ENCODE results near the gene UBC.
A peak's percentile ranks its signal among the peaks of the same experiment; 100 is the strongest.

Gene UBC

GRCh38 chr12:124914392-124915238 lies at the start of gene UBC:
Gene UBC (minus strand): TSS chr12:124914650. CDS start chr12:124913771, 879 bp downstream.
- peak; percentile 87 for DNase-seq (ENCODE audit: low spot score)

- DNase-seq (ENCODE audit: low spot score) = no peak
These were observed 48.8 kb upstream of the UBC start for GRCh38 chr12:124963211-124963610.

GRCh38 chr12:124961055-124961454 lies 46.6 kb upstream of the UBC start:
- DNase-seq (ENCODE audit: low spot score) = no peak

- no peak for DNase-seq (ENCODE audit: low spot score)
These were observed 42.1 kb upstream of the UBC start for GRCh38 chr12:124956571-124956970.

GRCh38 chr12:124954771-124955170 lies 40.3 kb upstream of the UBC start:
- DNase-seq (ENCODE audit: low spot score) = no peak

DNA sequence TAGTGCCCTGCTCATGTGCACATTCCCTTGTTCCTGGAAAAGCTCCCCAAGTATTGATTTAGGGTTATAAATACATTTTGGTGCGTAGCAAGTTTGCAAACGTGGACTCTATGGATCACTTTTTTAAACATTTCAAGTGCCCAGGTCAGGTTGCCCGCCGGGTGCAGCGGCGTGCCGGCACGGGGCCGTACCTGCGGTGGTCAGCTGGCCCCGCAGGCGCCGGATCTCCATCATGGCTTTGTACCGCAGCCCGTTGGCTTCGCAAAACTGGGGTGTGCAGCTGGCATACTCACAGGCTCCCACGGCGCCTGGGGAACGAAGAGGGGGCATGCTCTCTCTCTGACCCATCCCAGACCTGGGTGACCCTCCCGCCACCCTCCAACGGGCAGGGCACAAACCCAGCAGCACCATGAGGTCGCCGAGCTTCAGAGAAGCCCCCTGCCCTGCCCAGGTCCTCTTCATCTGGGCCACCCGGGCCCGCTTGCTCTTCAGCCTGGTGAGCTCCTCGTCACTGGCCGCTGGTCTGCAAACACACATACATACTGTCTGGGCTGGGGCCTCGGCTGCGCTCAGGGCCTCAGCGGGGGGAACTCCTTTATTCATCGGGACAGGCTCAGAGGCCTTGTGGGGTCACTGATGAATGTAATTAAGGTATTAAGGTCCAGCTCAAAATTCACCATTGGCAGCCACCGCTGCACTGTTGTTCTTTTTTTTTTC lies 39.4 kb upstream of the UBC start:
- no peak for DNase-seq (ENCODE audit: low spot score)

- no peak for DNase-seq (ENCODE audit: low spot score)
These were observed 38.4 kb upstream of the UBC start for GRCh38 chr12:124952801-124953200.

- no peak for DNase-seq (ENCODE audit: low spot score)
These were observed 37.8 kb upstream of the UBC start for GRCh38 chr12:124952295-124952694.

GRCh38 chr12:124949779-124950728 lies 35.6 kb upstream of the UBC start:
- no peak for DNase-seq (ENCODE audit: low spot score)

GRCh38 chr12:124949066-124949465 lies 34.6 kb upstream of the UBC start:
- DNase-seq (ENCODE audit: low spot score) = no peak

DNA sequence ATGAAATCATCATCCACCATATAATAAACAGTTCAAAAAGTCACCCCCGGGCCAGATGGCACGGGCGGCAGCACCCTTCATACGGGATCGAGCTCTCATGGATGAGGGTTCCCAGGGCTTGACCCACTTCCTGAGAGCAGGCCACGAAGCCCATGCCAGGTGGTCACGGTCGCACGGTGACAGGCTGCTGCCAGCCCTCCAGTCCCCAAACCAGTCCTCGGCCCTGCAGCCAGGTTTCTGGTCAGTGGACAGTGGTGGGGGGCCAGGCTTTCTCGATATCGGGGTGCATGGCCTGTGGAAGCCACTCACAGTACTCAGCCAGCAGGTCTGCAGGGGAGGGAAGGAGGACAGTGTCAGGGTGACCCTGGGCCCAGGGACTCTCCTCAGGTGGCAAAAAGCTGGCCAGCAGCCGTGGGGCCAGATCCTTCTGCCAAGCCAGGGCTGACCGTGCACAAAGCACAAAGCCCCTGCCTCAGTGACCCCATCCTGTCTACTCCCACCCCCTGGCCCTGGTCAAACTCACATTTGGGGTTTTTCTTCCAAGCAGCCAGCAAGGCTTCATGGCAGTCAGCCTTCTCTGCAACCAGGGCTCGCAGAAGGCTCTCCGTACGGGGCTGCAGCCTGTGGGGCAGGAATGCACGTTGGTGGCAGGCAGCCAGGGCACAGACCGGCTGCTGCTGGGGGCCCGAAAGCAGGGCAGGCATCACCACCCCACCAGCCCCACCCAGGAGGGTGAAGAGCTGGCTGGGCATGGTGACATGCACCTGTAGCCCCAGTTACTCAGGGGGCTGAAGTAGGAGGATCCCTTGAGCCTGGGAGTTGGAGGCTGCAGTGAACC lies 33.3 kb upstream of the UBC start:
- DNase-seq (ENCODE audit: low spot score) = peak; percentile 40

DNA sequence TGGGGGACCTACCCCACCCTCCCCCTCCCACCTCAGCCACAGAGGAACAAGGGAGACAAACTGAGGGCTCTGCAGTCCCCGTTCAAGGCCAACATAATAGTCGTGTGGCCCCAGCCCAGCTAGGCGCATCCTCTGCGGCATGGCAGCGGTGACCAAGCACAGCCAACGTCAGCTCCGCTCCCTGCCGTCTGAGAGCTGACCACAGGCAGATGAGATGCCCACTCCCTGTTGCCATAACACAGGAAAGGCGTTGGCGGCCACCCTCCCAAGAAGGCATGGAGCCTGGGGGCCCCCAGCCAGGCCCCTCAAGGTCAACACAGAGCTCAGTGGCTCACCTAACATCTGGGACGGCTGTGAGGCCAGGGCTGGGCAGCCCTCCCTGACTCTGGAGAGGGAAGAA lies 32.6 kb upstream of the UBC start:
- DNase-seq (ENCODE audit: low spot score) = no peak

- no peak for DNase-seq (ENCODE audit: low spot score)
These were observed 32.0 kb upstream of the UBC start for GRCh38 chr12:124946447-124946793.

DNA sequence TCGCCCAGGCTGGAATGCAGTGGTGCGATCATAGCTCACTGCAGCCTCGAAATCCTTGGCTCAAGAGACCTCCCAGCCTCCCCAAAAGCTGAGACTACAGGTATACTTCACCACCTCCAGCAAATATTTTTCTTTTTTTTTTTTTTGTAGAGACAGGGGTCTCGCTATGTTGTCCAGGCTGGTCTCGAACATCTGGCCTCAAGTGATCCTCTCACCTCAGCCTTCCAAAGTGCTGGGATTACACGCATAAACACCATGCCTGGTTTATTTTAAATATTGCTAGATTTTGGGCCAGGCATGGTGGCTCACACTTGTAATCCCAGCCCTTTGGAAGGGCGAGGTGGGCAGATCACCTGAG lies 26.7 kb upstream of the UBC start:
- DNase-seq (ENCODE audit: low spot score) = no peak

DNA sequence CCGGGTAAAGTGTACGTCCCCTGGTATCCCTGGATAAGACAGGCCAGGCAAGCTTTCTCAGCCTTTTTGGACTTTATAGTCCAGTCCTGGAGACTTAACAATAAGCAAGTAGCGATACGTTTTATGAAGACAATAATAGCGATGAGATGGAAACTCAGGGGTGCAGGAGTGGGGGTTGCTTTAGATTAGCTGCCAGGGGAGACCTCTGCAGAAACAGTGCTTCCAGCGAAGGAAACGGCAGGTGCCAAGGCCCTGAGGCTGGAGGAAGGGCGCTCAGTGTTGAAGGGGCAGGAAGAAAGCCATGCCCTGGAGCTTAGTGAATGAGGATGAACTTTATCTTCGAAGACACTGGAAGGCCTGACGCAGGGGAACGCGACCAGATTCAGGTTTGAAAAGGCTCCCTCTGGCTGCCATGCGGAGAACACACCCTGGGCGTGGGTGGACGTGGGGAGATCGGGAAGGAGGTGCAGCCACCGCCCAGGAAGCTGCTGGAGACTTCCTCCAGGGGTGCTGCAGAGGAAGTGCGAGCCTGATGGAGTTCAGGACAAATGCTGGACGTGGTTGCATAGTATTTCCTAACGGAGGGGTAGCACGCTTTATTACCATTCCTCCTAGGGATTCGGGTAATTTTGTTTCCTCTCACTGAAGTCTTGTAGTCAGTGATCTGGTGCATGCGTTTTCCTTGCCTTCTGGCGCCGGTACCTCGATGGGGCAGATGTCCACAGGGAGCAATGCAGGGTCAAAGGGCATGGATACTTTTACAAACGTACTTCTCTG lies 26.1 kb upstream of the UBC start:
- peak; percentile 91 for DNase-seq (ENCODE audit: low spot score)

- no peak for DNase-seq (ENCODE audit: low spot score)
These were observed 25.6 kb upstream of the UBC start for GRCh38 chr12:124940143-124940392.

DNA sequence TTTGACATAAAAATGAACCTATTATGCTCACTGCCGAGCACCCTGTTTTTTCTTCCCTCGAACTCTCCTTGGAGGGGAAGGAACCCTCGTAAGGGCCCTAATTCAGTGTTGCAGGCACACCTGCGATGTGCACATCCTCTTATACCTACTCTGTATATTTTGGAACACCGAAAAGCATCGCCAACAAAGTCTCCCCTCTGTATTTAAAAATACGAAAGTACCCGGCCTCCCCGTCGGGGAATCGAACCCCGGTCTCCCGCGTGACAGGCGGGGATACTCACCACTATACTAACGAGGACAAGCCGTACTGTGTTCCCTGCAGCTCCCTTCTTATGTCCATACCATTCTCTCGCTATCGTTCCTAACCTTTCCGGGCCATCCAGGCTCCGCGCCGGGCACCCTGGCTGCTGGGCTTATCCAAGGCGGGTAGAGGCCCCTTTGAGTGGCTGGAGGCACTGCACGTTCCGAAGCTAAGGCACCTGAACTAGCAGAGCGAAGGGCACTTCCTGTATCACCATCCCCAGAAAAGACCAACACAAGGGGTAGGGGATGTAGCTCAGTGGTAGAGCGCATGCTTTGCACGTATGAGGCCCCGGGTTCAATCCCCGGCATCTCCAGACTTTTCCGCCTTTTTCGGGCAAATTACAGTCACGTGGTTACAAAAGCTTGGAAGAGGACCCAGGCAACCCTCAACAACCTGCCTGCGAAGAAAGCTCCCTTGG lies 25.1 kb upstream of the UBC start:
- DNase-seq (ENCODE audit: low spot score) = peak; percentile 97

GRCh38 chr12:124939079-124939420 lies 24.6 kb upstream of the UBC start:
- peak; percentile 91 for DNase-seq (ENCODE audit: low spot score)

- DNase-seq (ENCODE audit: low spot score) = peak; percentile 70
These were observed 24.1 kb upstream of the UBC start for GRCh38 chr12:124938587-124938986.

DNA sequence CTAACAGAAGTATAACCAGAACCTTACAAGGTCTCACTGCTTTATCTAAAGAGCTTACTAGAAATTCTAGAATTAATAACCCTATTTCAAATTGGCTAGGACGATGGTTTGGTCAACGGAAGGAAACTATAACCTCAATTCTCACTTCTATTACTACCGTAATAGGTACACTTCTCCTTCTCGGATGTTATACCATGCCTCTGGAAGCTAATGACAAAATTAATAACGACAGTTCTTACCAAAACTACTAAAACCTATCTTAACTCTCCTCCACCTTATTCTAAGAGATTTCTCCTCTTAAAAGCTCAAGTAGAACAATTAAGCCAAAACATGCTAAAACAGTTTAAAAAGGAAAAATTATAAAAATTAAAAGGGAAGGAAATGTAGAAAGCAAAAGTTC lies 23.7 kb upstream of the UBC start:
- peak; percentile 42 for DNase-seq (ENCODE audit: low spot score)

Data from cerebellar cortex (tissue), 1 donor.